SKM-1 (cell line): ENCODE data around the gene UBXN11.

Experiments used
- DNase-seq: peaks from one replicate; lab custom pipeline; 2025; ENCODE audit not compliant: unreplicated experiment; lab: John Stamatoyannopoulos, UW

Gene UBXN11, protein sequence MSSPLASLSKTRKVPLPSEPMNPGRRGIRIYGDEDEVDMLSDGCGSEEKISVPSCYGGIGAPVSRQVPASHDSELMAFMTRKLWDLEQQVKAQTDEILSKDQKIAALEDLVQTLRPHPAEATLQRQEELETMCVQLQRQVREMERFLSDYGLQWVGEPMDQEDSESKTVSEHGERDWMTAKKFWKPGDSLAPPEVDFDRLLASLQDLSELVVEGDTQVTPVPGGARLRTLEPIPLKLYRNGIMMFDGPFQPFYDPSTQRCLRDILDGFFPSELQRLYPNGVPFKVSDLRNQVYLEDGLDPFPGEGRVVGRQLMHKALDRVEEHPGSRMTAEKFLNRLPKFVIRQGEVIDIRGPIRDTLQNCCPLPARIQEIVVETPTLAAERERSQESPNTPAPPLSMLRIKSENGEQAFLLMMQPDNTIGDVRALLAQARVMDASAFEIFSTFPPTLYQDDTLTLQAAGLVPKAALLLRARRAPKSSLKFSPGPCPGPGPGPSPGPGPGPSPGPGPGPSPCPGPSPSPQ

DNA sequence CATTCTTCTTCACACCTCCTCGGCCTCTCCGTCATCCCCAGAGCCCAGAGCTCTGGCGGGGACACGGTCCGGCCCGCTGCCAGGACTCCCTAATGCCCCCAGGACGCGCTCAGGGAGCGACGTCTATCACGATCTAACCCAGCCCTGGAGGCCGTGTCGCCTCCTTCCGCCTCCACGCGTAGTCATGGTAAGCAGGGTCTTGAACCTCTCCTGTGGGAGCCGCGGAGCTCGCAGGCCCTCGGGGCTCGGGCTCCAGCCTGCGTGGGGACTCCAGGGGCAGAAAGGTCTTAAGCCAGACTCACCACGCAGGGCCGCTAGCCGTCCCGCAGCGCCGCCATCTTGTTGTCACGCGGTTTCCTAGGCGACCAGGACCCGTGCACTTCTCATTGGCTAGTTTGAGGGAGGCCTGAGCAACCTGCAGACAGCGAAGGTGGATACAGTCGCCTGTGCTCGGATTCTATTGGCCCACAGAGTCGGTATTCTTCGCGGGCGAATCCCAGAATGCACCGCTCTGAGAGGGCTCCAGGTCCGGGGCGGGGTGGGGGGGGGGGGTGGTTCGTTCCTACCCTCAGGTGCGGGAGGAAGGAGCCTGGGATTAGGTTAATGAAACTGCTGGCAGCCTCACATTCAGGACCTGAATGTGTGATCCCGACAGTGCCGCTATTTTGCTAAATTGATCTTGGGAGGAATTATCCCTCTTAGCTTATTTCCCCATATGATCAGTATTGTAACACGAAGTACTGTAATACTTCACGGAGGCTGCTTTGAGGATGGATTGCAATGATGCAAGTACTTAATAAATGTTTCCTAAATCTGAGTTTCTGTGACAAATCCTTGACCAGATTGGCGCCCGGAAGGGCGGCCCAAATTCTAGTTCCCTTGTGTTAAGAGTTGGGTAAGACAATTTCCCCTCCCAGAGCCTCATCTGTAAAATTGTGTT, at the start of gene UBXN11:
Gene UBXN11, minus strand, starts transcription at position 347 of the 940 bp plus-strand sequence. CDS start 3,753 bp downstream, outside the sequence.
- DNase-seq: peak; percentile 88

GRCh38 chr1:26356106-26356505, 49.7 kb upstream of the UBXN11 start:
- DNase-seq: no peak

- DNase-seq: no peak
Observed at GRCh38 chr1:26354972-26355371, 48.5 kb upstream of the UBXN11 start.

GRCh38 chr1:26353976-26354820, 47.8 kb upstream of the UBXN11 start, which contains the start of gene CRYBG2:
Gene CRYBG2, minus strand, starts transcription at chr1:26354130. Its CDS starts 7,473 bp downstream, at chr1:26346657.
- DNase-seq: no peak

DNA sequence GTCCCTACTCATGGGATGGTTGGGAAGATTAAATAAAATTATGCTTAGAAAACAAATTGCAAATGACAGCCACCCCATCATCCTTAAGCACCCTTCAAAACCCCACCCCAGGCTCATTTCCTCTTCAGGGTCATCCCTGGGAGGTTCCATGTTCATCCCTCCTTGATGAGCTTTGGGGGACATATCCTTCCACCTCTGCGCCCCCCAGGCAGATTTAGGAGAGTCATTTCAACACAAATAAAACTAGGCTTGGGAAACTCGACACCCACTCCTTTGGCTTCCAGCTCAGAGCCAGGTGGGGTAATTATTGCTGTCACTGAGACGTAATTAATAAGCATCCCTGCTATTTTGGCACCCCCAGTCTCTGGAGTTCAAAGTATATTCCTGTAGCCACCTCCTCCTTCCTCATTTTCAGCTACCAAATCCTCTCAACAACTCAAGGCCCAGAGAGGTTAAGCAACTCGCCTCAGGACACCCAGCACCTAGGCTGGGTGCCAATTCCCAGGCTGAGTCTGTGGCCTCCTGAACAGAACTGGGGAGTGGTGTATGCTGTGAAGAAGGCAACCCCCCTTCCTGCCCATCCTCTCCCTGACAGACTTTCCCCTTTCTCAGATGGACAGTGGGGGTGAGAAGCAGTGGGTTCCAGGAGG, 46.9 kb upstream of the UBXN11 start:
- no peak for DNase-seq

DNA sequence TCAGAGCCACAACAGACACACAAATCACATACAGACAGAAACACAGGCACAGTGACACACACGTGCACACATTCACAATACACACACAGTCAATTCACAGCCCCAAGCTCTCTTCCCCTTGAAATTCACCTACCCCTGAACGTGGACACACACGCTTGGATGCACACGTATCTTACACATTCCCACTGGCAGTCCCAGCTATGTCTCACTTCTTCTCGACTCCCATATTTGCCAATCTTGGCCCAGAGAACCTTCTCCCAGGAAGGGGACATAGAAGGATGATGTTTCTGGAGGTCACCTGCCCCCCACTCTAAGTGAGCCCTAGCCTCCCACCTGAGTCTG, 45.9 kb upstream of the UBXN11 start:
- no peak for DNase-seq

GRCh38 chr1:26351590-26352337, 45.3 kb upstream of the UBXN11 start:
- no peak for DNase-seq

DNA sequence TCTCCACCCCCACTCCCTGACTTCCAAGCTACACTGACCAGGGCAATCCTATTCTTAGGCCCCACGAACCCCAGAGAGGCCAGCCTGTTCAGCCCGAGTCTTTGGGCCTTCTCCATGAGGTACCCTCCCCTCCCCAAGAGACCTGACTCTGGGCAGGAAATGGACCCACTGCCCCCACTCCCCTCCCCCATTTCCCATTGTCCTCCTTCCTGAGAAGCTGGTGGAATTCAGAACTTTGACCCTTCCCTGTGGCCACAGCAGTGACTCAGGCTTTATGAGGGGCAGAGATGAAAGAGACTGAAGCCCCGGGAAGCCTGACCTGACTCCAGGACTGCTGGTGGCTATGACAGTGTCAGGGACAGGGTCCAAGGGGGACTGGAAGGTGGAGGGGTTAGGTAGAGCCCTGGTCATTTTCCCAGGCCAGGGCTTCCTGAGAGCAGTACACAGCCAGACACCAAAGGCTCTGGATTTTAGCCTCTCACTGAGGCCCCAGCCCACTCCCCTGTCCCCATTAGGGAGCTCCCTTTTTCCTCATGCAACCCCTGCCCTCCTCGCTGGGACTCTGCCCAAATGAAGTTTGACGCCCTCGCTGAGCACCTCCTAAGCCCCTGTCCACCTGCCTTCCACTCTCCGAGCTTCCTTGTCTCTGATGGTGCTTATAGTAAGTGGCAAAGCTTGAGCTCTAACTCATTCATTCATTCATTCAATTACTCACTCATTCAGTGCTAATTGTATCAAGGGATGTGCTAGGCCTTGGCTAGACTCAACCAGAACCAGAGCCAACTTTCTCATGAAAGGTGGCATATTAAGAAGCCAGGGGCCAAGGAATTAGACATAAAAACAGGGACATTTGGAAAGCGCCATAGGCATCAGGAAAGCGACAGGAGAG, 44.5 kb upstream of the UBXN11 start:
- no peak for DNase-seq

DNA sequence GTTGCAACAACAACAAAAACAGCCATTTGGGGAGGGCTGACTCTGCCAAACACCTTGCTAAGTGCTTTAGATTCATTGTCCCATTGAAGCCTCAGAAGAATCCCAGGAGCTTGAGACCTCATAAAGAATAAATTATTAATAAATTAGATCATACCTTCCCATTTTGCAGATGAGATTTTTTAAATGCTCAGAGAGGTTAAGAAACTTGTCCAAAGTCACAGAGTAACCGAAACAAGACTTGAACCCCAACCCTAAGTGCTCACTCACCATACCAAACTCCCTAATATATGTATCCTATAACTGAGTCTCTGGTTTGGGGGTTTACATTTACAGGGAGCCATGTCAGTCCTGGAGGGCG, 43.9 kb upstream of the UBXN11 start:
- no peak for DNase-seq

GRCh38 chr1:26349877-26350244, 43.4 kb upstream of the UBXN11 start:
- no peak for DNase-seq

DNA sequence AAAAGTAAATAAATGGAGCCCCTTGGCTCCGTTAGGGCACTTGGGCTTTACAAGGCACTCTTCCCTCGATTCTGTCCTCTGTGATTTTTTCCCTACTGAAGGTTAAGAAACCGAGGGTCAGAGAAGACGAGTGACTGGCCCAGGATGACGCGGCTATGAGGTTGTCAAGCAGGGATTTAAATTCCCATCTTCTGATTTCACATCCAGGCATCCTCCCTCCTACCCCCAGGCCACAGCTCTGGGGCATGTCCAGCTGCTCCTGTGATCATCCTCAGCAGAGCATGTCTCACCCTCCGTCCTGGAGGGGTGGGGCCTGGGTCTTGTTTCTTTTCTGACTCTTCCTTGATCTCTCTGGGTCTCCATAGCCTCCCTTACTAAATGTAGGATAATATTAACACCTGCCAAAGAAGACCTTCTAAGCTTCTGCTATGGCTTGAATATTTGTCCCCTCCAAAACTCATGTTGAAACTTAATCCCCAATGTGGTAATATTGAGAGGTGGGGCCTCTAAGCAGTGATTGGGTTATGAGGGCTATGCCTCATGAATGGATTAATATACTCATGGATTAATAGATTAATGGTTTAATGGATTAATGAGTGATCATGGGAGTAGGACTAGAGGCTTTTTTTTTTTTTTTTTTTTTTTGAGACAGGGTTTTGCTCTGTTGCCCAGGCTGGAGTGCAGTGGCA, 42.9 kb upstream of the UBXN11 start:
- DNase-seq: no peak

DNA sequence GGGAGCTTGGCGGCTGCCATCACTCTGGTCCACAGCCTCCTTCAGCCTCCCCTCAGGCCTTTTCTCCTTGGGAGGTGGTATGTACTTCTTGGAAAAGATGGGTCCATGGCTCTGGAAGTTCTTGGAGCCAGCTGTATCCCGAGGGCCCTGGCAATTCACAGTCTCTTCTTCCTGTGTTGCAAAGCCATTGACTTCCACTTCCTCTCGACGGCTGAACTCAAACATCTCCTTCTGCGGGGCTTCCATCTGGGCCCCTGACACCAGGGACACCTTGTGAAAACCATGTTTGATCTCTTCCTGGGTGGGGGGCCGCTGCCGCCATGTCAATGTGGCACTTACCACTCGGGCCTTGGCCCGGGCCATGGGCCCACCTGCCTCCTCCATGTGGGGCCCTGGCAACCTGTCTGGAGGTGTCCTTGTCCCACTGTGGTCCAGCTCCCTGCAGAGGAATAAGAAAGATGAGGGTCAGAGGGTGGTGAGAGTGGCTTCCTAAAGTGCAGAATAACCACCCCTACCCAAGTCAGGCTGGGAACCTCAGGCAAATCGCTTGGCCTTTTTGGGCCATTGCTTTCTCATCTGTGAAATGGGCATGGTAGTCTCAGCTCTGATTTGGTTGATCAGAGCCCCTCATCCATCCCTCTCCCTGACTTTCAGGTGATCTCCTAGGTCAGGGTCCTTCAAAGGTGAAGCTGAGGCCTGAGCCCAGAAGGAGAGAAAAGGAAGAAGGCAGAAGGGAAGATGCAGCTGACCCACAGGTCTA, 40.0 kb upstream of the UBXN11 start:
- peak; percentile 19 for DNase-seq

DNA sequence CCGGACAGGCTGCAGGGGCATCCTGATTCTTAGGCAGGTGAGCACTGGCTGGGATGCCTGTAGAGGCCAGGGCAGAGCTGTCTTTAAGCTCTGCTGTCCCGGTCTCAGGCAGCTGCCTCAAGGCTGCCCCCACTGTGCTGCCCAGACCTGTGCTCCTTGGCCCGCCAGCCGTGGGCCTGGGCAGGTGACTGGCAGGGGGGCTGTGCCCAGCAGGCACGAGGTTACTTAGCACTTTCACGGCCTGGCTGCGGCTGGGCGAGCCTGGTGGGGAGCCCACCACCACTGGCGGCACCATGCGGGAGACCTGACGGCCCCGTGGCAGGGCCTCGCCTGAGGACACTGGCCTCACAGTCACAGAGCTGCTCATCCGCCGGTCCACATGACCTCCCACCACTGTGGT, 39.3 kb upstream of the UBXN11 start:
- DNase-seq: no peak

- no peak for DNase-seq
Observed at GRCh38 chr1:26344147-26344920, 37.9 kb upstream of the UBXN11 start.

DNA sequence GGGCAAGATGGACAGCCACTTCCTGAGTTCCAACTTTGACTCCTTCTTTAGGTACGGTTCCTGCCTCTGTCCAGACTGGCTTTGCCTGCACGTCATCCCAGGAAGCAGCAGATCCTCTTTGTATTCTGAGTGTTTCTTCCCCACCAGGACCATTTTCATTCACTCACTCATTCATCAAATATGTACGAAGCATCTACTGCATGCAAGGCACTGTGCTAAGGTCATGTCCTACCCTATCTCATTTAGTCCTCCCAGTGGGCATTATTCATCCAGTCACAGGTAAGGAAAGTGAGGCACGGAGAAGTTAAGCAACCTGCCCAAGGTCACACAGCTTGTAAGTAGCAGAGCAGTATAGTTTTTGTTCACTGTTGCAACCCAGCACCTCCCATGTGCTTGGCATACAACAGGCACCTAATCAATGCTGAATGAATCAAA, 33.6 kb upstream of the UBXN11 start:
- DNase-seq: no peak

DNA sequence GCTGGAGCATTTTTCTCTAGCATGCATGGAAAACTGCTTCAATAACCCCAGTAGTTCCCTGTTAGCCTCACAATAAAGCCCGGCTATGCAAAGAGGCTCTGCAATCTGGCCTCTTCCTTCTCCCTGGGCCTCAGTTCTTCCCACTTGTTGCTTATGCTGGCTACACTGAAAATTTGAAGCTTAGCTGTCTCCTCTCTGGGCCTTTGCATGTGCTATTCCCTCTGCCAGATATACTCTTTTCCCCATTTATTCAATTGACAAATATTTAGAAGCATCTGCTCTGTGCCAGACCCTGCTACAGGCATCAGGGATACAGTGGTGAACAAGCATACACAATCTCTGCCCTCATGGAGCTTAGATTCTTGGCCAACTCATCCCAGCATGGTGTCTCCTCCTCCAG, 32.2 kb upstream of the UBXN11 start:
- DNase-seq: no peak

- DNase-seq: no peak
Observed at GRCh38 chr1:26337625-26338024, 31.2 kb upstream of the UBXN11 start.
